Activated gamma-delta T cell treated with anti-CD3 and anti-CD28 coated beads, Interleukin-2, amount 50 U/mL, for 16 hours (primary cell): ENCODE measurements around the gene GPR32.
"Not testable (repeated sequence)": the region's sequence is repeated elsewhere in the genome, so short reads cannot be mapped to it uniquely, and the experiment has no call there.

ENCODE experiments used
- DNase-seq: peaks from one replicate; pipeline ENCODE4 v3.0.0-alpha.2; 2020; ENCODE audit warnings: low read depth

Gene GPR32

DNA sequence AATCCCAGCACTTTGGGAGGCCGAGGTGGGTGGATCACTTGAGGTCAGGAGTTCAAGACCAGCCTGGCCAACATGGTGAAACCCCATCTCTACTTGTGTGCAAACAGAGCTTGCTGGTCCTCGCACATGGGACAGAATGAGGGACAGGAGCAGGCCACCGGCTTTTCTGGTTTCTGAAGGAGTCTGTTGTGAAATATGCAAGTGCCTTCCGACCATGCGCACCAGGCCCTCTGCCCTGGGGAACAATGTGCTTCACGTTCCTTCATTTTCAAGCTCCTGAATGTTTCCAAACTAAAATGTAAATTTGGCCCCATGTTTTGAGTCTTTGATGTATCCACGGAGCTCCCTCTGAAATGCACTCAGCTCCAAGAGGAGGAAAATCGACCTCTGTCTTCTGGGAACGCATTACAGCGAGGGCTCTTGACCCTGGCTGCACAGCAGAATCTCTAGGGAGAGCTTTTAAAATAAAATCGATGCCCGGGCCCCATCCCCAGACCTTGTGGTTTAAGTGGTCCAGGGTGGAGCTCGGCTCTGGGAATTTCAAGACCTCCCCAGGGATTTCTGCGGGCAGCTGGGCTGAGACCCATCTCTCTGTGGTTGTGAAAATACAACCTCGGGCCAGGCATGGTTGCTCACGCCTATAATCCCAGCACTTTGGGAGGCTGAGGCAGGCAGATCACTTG, 10.6 kb downstream of the GPR32 start:
- DNase-seq = no peak

DNA sequence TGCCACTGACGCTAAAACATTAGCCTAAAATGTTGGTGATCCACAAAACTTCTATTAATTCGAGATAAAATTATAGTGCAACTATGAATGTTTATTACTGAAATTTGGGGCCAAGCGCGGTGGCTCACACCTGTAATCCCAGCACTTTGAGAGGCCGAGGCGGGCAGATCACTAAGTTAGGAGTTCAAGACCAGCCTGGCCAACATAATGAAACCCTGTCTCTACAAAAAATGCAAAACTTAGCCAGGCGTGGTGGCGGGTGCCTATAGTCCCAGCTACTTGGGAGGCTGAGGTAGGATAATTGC, 13.5 kb downstream of the GPR32 start:
- not testable (repeated sequence) for DNase-seq

DNA sequence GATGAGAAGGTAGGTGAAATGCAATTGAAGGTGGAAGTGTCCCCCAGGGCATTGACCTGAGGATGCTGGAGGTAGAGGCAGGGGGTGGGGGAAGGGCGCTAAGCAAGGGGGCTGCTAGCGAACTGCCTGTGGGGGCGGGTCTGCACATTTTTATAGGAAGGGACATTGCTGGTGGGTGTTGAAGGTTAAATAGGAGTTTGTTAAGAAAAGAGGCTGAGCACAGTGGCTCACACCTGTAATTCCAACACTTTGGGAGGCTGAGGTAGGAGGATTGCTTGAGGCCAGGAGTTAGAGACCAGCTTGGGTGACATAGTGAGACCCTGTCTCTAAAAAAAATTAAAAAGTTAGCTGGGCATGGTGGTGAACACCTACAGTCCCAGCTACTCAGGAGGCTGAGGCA, 14.4 kb downstream of the GPR32 start:
- no peak for DNase-seq

DNA sequence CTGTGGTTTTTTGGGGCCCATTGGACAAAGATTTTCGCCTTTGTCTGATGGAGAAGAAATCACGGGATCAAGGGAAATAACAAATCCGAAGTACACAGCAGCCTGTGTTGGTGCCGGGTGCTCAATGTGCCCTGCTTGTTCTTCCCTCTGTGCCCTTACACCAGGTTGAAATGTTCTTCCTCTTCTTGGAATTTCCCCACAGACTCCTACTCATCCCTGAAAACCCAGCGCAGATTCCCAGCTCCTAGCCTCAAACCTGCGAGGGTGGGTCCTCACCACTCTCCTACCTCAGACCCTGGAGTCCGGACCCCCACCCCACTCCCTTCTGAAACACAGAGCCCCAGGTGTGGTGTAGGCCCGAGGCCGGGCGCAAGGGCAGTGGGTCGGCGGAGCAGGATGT, 15.1 kb downstream of the GPR32 start:
- no peak for DNase-seq

DNA sequence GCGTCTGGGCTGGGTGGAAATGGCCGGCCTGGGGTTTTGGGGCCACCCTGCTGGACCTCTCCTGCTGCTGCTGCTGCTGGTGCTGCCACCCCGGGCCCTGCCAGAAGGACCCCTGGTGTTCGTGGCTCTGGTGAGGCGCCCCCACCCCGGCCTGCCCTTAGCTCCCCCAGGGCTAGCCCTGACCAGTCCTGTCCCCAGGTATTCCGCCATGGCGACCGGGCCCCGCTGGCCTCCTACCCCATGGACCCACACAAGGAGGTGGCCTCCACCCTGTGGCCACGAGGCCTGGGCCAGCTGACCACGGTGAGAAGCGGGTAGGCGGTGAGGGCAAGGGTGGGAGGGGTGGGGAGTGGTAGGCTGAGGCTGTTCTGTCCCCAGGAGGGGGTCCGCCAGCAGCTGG, 20.1 kb downstream of the GPR32 start, which contains the start of gene ACP4:
ACP4 (plus strand) TSS at position 20 of the 400 bp plus-strand sequence; CDS start at position 20, 0 bp downstream.
- DNase-seq = no peak

DNA sequence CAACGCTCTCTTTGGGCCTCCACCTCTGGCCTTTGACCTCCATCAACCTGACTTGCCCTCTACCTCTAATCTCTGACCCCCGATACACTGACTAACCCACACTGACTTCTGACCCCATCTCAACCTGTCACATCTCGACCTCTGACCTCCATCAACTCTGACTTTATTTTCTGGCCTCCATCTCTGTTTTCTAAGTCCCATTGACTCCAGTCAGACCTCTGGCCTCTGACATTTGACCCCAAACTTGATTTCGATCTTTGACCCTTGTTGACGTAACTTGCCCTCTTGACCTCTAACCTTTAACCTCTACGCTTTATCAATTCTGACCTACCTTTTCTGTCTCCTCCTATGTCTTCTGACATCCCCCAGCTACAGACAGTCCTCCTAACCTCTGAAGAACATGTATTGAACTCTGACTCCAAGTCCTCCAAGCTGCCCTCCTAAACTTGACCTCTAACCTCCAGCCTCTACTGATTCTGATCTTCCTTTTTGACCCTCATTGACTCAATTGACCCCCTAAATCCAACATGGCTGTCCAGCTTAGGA, 20.7 kb downstream of the GPR32 start:
- no peak for DNase-seq

DNA sequence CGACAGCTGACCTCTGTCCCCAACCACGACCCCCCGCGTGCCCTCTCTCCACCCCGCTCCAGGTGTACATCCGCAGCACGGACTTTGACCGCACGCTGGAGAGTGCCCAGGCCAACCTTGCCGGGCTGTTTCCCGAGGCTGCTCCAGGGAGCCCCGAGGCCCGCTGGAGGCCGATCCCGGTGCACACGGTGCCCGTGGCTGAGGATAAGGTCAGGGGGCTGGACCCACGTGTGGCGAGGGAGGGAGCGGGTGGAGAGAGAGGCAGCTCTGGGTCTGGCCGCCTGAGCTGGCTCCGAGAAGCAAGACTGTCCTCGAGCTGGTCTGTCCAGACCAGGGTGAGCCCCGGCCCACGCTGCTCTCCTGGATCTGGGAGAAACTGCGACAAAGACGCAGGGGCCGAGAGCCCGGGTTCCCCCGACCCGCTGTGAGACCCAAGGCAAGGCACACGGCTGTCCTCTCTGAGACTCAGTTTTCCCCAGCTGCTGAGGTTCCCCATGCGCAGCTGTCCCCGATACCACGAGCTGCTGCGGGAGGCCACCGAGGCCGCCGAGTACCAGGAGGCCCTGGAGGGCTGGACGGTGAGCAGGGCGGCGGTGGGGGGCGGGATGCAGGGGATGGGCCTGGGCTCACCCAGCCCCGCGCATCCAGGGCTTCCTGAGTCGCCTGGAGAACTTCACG, 21.5 kb downstream of the GPR32 start:
- no peak for DNase-seq

- DNase-seq = no peak
Observed at GRCh38 chr19:50792272-50793250, 22.3 kb downstream of the GPR32 start.

DNA sequence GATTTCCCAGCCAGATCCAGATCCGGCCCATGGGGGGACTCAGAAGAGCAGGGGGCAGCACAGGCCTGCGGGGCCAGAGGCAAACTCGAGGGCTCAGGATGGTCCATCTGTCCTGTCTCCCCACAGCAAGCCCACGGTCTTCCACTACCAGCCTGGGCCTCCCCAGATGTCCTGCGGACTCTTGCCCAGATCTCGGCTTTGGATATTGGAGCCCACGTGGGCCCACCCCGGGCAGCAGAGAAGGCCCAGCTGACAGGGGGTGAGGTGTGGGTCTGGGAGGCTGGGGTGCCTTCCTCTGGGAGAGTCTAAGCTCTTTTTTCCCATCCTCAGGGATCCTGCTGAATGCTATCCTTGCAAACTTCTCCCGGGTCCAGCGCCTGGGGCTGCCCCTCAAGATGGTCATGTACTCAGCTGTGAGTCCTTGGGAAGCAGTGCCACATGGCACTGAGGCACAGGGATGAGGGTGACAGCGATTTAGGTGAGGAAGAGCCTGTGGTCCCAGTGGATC, 23.3 kb downstream of the GPR32 start:
- DNase-seq = no peak

DNA sequence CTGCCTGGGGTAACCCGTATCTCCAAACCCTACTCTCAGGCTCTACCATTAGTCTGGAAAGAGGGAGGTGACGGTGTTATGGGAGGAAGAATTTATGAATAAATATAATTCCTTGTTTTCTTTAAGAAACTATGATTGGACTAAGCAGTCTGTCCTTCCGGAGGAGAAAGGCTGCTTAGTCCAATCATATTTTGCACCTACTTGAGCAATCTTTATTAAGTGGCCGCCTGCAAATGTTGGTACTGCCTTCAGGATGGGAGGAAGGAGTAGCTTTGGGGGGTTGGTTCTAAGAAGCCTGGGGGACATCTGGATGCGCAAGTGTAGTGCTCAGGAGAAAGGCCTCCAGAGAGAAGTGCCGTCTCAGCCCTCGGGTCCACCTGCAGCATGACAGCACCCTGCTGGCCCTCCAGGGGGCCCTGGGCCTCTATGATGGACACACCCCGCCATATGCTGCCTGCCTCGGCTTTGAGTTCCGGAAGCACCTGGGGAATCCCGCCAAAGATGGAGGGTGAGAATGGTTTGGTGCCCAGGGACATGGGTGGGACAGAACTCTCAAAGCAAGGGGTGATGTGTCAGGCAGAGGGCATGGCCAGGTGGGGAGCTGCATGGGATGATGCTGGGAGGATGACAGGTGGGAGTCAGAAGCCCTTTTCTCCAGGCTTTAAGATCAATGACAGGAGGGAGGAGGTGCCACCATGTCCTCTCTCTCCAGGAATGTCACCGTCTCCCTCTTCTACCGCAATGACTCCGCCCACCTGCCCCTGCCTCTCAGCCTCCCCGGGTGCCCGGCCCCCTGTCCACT, 24.0 kb downstream of the GPR32 start:
- no peak for DNase-seq

- DNase-seq = no peak
Observed at GRCh38 chr19:50794876-50795663, 24.8 kb downstream of the GPR32 start.

GRCh38 chr19:50795664-50796073, 25.4 kb downstream of the GPR32 start:
- DNase-seq = no peak

DNA sequence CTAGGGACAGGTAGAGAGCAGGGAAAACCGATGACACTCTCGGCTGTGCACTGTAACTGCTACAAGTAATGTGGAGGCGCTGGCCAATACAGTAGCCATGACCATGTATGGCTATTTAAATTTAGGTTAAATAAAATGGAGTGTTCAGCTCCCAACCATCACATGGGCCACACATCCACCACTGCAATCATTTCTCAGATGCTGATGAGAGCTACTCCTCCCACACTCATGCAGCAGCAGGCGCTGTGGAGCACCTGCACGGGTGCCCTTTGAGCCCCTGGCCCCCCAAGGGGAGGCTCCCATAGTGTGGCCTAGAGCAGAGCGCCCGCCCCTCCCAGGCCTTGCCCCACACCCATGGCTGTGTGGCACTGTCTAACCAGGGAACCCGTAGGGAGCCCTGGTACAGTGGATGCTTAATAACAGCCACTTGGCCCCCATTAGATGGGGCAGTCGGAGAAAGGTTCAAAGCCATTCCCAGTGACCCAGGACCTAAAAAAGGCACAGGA, 25.9 kb downstream of the GPR32 start:
- no peak for DNase-seq

DNA sequence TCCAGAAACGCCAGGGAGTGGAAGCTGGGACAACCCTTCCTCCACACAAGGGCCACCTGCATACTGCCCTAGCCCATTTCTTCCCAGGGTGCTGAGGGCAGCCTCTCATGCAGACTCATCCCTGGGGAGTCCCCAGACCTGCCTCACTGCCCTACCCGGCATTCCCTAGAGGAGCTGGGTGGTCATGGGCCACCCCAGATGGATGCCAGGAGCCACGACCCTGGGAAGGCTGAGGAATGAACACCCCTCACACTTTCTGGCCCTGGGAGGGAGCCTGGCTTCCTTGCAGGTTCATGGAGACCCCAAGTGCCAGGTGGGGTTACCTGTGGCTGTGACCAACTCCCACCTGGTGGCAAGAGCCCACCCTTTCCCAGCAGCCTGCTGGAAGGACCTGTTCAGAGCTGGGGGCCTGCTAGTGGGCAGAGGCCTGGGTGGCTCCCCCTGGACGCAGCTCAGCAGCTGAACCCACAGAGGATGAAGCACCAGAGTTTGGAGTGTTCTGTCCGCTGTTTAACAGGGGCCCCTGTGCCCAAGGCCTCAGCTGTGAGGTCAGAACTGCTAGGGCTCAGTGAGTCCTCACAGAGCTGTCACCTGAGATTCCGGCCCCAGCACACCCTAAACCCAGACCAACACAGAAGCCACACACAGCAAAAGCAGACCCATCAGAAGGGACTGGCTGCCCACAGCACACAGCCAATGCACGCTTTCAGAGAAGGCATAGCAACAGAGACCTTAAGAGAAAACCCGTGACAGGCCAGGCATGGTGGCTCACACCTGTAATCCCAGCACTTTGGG, 26.6 kb downstream of the GPR32 start:
- DNase-seq = no peak

DNA sequence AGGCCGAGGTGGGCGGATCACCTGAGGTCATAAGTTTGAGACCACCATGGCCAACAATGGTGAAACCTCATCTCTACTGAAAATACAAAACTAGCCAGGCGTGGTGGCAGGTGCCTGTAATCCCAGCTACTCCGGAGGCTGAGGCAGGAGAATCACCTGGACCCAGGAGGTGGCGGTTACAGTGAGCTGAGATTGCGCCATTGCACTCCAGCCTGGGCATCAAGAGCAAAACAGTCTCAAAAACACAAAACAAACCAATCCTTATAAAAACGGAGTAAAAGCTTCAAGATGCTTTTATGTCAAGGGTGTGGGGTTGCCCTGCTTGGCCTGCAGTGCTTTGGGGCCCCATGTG, 27.1 kb downstream of the GPR32 start:
- no peak for DNase-seq

DNA sequence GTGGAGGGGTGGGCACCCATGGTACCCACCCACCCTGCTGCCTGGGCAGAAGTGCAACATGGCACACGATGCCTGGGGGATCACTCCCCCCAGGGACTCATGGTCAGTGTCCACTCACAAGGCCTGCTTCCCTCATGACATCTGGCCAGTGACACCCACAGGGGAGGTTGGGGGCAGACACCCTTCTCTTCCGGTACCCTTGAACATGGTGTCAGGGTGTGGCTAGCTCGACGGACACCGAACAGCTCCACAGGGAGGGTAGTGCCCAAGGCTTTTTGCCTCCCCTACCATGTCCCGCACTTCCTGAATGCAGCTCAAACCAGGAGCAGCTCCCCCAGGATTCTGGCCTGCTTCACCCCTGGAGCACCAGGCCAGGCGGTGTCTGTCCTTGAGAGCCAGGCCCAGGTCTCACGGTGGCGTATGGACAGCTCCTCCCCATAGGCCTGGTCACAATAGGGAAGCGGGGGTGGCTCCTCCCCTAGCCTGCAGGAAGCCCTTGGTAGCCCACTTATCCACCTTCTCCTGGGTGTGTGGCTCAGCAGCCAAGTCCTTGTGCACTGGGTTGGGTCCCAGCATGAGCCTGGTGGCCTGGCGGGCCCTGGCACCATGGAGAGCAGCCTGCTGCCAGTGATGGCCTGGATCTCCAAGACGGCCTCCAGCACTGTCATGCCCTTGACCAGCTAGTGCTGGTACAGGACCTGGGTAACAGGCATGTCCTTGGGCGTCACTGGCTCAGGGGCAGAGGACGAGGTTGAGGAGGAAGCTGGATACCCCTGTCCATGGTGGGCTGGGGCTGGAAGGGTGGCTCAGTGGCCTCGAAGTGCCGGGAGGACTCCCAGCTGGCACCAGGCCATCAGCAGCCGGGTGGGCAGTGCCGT, 27.8 kb downstream of the GPR32 start:
- DNase-seq = no peak

DNA sequence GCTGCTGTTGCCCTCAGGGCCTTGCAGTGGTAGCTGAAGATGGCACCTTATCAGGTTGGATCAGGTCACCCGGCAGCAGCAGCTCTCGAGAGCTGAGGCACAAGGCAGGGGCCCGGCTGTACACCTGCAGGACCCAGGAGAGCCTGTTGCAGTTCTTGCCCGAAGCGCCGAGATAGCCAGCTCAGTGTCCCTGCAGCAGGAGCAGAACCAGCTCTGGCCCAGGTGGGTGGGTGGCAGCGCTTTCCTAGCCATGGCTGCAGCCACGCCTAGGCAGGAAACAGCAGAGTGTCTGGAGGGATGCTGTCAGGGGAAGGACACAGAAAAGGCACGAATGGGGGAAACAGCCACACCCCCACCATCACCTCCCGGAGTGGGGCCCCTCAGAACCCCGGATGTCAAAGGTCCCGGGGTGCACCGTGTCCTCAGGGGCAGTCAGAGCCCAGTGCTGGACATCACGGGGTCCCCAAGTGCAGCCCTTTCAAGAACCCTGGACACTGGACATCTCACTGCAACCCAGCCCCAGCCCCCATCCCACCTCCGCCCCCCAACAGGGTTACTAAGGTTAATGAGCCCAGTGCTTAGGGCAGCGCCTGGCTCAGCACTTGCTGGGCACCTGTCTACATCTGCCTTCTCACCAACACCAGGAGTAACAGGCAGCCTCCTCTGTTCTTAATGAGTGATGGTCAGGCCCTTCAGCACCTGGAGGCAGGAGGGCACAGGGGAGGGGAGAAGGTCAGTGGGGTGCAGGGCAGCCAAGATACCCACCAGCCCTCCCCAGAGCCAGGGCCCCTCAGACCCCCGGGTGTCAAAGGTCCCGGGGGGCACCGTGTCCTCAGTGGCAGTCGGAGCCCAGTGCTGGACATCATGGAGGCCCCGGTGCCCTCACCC, 28.6 kb downstream of the GPR32 start:
- no peak for DNase-seq

GRCh38 chr19:50799547-50799851, 29.2 kb downstream of the GPR32 start:
- DNase-seq = no peak
